Posterior vena cava (tissue), 2 donors: ENCODE results near the gene MAP7D1. TPM values are rescaled to one million over a fixed set of nuclear protein-coding genes. Genes with fewer than 3 reads are reported as not detected.

Experiments
- DNase-seq: peaks from one replicate; pipeline ENCODE4 v3.0.0-alpha.2; 2020; ENCODE audit warnings: low spot score
- intact Hi-C, 2 donors: fragments of 100-400 bp; cut with DNase I; formaldehyde crosslinking; loops; one replicate each; pipeline versions ENCODE4 v1.14.1 to v1.14.2; 2022 to 2023
- total RNA-seq, 2 donors: library from RNA; stranded (reverse); fragmentation: NEBNext Ultra II Directional; extraction: Animal tissue kit (Norgen Biotek cat#: 25700); gene quantifications; one replicate each; pipeline ENCODE4 v1.2.1, GENCODE V29; 2021
- donor health status: DM: yes; HTN: yes; CAD: no.
- donor health status: DM: yes; HTN: yes; CAD: no.

The MAP7D1 gene
- total RNA-seq, 2 donors from 2014 or later: 130 to 167 TPM

DNA sequence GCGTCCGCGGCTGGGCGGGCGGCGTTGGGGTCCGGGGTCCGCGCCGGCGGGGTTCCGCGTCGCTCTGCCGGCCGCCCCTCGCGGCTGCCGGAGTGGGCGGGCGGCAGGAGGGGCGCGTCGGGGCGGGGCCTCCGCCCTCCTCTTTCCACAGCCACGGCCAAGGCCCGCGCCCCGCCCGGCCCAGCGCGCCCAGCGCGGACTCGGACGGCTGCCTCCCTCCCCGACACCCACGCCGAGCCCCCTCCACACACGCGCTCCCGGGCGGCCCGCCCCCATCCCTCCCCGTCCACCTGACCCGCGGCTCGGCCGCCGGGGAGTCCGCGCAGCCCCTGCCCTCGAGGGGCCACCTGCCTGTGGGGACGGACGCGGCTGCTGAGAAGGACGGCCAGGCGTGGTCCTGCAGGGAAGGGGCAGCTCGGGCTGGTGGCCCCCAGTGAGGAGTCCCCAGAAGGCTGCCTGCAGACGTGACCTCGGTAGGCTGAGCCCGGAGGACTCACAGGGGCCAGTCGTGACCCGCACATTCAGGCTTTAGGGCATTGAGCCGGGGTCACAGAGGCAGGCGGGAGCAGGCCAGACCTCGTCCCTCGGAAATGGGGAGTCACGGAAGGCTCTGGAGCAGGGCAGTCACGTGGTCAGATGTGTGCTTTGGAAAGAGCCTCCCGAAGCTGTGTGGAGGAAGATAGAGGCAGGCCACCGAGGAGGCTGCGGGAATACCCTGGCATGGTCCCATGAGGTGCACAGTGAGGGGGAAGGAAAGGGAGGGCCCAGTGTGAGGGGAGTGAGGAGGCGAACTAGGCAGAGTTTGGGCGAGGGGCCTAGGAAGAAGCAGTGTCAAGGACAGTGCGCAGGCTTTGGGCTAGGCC is 30.6 kb upstream of the MAP7D1 start, which contains the start of gene COL8A2:
COL8A2 (minus strand) TSS at position 94 of the 863 bp plus-strand sequence. CDS start 24,980 bp downstream, outside the sequence.
- intact Hi-C loops: no loop called here
- DNase-seq: peak; percentile 86

DNA sequence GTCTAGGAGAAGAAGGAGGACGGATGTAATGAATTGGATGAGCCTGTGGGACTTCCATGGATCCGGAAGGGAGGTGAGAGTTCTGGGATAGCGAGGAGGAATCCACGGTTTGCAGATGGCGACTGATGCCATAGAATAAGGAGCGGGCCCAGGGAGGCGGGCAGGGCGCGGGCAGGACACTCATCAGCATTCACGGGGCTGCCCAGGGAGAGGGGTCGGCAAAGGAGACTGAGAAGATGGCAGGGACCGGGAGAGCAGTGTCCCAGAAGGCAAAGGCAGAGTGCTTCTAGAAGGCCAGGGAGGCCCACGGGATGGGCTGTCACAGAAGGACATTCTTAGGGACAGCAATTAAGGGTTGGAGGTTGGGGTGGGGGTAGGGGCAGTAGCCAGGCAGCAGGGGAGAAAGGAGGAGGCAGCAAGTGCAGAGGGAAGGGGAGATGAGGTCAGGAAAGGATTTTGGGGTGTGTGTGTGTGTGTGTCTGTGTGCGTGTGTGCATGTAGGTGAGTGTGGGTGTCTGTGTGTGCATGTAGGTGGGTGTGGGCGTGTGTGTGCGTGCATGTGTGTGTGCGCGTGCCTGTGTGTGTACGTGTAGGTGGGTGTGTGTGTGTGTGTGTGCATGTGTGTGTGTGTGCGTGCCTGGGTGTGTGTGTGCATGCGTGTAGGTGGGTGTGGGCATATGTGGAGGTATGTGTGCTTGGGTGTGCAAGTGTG is 29.8 kb upstream of the MAP7D1 start:
- intact Hi-C loops: no loop called here
- no peak for DNase-seq

DNA sequence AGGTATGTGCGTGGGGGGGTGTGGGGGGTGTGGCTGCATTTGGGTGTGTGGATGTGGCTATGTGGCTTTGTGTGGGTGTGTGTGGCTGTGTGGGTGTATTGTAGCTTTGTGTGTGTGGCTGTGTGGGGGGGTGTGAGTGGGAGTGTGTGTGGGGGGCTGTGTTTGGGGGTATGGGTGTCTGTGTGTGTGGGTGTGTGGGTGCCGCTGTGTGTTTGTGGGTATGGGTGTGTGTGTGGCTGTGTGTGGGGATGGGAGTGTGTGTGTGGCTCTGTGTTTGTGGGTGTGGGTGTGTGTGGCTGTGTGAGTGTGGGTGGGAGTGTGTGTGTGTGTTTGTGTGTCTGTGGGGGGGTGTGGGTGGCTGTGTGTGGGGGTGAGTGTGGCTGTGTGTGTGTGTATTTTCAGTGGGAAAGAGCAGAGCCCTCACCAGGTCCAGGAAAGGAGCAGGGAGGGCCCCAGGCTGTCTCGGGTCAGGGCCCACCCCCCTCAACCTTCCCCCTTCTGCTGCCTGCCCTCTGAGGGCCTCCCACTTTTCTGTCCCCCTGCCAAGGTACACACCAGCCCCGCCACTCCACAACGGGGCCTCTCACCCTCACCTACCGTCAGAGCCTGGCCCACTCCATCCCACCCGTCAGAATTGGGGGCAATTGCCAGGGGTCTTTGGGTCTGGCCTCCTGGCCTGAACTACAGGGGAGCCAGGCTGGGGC is 29.0 kb upstream of the MAP7D1 start:
- intact Hi-C loops: no loop called here
- no peak for DNase-seq

DNA sequence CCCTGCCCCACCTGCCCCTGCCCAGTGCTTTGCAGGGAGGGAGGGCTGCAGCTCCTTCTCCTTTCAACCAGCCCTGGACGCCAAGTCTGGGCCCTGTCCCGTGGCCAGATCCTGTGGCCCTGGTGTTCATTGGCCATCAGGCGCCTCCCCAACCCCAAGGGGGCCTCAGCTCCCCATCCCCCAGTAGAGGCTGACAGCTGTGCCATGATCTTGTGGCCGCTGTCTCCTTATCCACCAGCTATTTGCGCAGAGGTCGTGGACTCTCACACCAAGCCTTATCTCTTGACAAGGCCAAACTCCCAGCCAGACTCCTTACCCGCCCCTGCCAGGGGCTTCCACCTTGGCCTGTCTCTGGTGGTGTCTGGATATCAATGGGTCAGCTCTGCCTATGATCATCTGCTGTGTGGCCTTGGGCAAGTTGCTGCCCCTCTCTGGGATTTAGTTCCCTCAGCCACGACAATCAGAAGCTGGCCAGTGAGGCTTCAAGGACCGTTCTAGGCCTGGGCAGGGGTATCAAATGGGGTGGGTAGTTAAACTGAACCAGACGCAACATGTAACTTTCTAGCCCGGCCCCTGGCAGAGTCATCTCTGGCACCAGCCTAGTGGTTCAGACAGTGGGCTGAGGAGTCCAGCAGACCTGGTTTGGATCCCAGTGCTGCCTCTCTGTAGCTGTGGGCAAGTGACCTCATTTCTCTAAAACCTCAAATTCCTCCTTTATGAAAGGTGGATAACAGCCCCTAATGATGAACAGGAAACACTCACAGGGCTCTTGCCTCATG is 27.6 kb upstream of the MAP7D1 start:
- intact Hi-C loops: no loop called here
- DNase-seq: no peak

DNA sequence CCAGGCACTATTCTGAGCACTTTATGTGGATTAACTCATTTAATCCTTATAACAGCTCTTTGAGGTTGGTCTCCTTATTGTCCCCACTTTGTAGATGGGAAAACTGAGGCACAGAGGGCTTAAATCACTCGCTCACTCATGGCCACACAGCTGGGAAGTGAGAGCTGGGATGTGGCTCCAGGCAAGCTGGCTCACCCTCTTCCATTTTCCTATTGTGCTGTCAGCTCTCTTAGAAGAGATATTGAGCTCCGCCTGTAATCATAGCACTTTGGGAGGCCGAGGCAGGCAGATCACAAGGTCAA is 27.1 kb upstream of the MAP7D1 start:
- no peak for DNase-seq
- intact Hi-C loops: no loop called here

DNA sequence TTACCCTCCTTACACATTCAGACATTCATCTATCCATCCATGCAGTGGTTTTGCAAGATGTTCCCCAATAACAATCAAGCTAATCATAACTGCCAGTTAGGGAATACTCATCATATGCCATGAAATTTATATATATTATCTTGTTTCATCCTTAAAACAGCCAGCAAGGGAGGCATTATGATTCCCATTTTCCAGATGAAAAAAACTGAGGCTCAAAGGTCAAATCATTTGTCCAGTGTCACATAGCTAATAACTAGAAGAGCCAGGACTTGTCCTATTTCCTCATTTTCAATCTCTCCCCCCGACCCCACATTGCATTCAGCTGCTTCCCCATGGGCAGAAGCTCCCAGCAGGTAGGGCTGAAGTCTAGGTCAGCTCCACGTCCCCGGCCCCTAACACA is 23.9 kb upstream of the MAP7D1 start:
- intact Hi-C loops: no loop called here

DNA sequence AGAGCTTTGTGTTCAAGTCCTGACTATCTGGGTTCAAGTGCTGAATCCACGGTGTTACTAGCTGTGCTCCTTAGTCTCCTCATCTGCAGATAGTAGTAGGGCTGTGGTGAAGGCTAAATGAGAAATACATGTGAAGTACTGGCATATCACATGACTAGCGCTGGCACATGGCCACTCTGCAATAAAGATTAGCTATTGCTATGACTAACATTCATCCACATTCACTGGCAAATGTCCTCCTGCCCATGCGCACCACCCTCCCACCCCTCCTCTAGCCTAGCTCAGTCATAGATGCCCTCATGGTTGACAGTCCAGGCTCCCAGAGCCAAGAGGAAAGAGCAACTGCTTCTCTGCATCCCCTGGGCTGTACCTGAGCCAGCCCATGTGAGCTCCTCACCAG is 22.5 kb upstream of the MAP7D1 start:
- intact Hi-C loops: no loop called here
- peak; percentile 92 for DNase-seq

More for the DNA sequence above, 23.9 kb upstream of the MAP7D1 start:
- no peak for DNase-seq

DNA sequence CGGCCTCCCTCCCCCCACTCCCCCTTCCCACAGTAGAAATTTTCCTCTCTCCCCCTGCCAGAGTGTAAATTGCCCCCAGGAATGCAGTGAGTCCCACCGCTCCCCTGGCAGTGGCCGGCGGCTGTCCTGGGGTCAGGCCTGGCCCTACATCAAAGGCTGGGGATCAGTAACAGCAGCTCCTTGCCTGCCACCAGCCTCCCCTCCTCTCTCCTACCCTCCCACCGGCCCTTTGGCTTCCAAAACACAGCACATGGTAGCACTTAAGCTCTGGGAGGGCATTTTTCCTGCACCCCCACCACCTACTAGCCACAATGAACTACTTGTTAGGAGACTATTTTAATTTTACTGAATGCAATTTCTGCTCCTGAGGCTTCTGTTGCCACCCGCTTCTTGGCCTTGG is 21.9 kb upstream of the MAP7D1 start:
- intact Hi-C loops: loop anchor here in 1 of 2 donors (2.0 kb wide), 1 partner anchor 33 kb away; no protein-coding TSS in a partner anchor
- DNase-seq: no peak

DNA sequence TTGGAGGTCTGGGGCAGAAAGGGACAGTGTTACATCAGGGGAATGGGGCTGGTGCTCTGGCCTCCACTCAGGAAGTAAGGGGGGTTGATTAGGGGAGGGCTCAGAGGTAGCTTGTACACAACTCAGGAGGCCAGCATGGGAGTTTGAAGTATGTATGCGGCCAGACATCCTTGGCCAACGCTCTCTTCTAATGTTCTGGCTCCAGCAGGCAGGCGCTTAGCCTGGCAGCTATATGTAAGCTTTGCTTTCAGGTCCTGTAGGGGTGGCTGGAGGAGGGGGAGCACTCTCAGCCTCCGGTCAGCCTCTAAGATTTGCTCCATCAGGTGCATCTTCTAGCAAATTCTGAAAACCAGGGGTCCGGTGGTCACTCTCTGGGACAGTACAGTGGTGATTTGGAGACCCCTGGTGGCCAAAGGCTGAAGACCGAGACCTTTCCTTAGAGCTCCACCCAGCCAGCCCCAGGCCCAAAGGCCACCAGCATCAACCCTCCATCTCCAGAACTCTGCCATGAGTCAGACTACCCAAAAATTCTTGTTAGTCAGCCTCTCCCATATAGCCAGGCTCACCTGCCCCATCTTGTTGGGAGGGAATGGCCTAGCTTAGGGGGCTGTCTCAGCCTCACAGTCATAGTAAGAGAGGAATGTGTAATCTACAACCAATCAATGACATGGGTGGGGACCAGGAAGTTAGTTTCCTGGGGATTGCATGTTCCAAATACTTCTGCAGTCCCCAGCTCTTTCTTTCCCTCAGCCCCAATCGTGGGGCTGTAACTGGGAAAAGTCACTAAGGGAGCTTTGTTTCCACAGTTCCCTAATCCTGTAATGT is 21.2 kb upstream of the MAP7D1 start:
- DNase-seq: no peak
- intact Hi-C loops: loop anchor here in 1 of 2 donors (2.0 kb wide), 1 partner anchor 34 kb away; no protein-coding TSS in a partner anchor

DNA sequence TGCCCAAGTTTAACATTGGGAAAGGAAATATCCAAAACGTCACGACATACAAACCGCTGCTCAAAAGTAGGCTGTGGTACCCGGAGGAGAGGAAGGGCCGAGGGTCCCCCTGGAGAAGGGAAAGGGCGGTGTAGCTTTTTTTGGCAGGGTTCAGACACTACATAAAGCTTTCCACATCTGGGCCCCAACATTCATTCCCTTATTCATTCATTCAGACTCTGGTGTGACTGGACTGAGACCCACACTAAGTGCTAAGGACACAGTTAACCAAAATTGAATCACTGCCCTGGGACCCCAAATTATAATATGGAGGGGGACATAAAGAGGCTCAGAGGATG is 20.7 kb upstream of the MAP7D1 start:
- intact Hi-C loops: loop anchor here in 1 of 2 donors (2.0 kb wide), 1 partner anchor 34 kb away; no protein-coding TSS in a partner anchor
- DNase-seq: no peak

DNA sequence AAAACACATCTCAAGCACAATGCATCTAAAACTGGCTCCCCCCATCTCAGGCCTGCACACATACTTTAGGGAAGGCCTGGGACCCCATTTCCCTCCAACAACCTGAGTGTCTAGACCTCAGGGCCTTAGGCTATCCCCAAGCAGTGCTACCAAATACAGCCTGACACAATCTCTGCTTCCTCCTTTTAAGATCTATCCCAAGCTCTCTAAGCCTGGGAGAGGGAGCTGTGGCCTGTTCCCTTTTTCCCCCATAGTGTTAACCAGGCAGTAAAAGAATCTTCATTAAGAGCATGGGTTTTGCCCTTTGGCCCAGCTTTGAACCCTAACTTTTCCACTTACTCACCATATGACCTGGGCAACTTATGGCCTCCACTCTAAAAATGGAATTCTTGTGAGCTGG is 20.2 kb upstream of the MAP7D1 start:
- intact Hi-C loops: loop anchor here in 1 of 2 donors (2.0 kb wide), 1 partner anchor 35 kb away; no protein-coding TSS in a partner anchor
- DNase-seq: no peak

DNA sequence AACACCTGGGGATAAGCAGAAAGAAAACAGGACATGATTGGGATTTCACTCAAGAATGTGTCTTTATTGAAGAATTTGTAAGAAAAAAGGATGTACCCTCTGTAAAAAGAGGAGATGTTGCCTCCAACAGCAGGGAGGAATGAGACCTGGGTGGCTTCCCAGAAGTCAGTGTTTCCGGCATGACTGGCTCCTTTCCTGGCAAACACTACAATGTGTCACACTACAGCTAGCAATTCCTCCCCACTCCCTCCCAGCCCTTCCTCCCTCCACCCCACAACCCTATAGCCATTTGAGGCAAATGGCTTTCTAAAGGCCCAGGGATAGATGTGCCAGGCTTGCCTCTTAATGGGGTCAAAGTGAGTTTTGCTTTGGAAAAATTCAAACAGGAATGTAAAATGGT is 19.4 kb upstream of the MAP7D1 start:
- intact Hi-C loops: no loop called here
- no peak for DNase-seq

DNA sequence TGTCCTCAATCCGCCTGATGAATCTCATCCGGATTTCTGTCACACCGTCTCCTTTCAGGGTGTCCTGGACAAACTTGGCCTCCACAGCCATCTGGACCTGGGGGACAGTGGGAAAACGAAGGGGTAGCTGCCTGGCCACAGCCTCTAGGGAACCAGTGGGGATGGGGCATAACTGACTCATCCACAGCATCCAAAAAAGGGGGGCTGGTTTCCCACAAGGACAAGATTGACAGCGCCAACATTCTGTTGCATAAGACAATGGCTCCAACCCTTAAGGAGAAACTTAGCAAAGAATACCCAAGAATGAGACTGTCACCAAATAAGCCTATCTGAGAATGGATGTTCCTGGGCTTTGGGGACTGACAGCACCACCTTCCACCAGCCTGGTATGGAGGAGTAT is 18.7 kb upstream of the MAP7D1 start:
- intact Hi-C loops: no loop called here
- no peak for DNase-seq

DNA sequence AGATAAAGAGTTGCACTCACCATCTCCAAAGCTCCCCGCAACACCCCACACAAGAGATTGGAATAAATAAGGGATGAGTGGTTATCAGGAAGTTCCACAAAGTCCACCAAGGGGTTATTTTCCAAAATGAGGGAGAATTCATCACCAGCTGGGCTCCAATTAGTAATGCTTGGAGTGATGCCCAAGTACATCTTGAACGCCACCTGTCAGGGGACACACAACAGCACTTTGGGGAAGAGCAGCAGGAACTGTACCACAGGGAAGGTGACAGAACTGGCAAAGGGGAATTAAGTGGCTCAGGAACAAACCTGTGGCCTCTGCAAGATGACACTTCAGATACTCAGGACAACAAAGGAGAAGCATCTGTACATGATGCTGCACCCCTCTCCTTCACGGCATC is 18.2 kb upstream of the MAP7D1 start:
- intact Hi-C loops: no loop called here
- no peak for DNase-seq

DNA sequence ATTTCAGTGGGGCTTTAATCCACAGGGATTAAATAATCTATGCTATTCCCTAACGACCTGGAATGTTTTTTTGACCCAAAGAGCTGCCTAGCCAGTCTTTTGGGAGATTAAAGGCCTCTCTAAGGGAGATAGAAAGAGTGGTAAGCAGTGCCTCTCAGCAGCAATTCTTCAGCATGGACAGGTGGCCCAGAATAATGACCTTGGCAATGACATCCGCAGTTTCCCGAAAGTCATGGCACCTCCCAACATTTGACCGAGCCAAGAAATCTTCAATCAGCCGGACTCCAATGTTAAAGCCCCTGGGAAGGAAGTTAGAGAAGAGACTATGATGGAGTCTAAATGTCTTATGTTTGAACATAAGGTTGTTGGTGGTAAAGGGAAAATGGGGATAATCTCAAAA is 16.4 kb upstream of the MAP7D1 start:
- DNase-seq: no peak
- intact Hi-C loops: no loop called here

DNA sequence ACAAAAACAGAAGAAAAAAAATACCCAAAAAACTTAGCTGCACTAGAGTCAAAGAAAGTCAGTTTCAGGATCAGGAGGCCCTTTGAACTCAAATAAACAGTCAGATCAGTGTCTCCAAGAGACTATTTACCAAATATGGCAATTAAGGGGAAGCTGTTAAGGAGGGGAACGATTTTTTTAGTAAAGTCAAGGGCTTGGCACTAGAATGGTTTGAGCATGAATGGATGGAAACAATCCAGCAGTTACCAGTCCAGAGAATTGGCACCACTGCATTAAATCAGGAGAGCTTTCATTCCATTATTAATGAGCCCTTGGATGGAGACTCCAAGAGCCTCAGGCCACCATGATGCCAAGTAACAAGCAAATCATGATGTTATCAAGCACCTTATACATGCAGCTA is 13.8 kb upstream of the MAP7D1 start:
- no peak for DNase-seq
- intact Hi-C loops: loop anchor here in 1 of 2 donors (10.0 kb wide), 1 partner anchor 47 kb away; no protein-coding TSS in a partner anchor

DNA sequence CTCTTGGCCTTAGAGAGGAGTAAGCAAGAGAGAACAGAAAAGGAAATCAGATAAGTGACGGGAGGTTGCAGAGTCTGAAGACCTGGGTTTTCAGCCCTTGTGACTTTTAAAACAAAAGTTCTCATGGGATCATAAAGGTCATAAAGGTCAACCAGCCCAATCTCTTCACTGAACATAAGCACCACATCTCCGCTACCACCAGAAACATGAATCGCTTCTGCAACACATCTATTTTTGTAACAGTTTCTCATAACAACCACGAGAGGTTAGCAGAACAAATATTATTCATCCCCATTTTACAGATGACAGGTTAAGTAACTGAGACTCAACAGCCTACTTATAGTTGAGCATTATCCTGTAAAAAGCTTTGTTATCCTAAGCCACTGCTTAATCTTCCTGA is 12.5 kb upstream of the MAP7D1 start:
- no peak for DNase-seq
- intact Hi-C loops: loop anchor here in 1 of 2 donors (10.0 kb wide), 1 partner anchor 49 kb away; no protein-coding TSS in a partner anchor

DNA sequence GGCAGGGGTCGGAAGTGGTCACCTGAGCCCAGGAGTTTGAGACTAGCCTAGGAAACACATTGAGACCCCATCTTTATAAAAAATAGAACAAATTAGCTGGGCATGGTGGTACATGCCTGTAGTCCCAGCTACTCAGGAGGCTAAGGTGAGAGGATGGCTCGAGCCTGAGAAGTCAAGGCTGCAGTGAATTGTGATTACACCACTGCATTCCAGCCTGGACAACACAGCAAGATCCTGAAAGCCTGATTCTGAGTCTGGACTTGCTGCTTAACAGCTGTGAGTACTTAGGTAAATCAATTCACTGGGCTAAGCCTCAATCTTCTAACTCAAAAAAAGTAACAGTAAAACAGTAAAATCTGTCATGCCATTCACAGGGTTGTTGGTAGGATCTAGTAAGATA is 11.5 kb upstream of the MAP7D1 start:
- intact Hi-C loops: loop anchor here in 1 of 2 donors (10.0 kb wide), 1 partner anchor 50 kb away; no protein-coding TSS in a partner anchor
- DNase-seq: no peak
